ENCODE results near the gene RAB43. TPM values are rescaled to one million over a fixed set of nuclear protein-coding genes. Genes with fewer than 3 reads are reported as not detected.

The RAB43 gene
- total RNA-seq, 2 experiments from 2014 or later: 10.4 to 12.5 TPM

DNA sequence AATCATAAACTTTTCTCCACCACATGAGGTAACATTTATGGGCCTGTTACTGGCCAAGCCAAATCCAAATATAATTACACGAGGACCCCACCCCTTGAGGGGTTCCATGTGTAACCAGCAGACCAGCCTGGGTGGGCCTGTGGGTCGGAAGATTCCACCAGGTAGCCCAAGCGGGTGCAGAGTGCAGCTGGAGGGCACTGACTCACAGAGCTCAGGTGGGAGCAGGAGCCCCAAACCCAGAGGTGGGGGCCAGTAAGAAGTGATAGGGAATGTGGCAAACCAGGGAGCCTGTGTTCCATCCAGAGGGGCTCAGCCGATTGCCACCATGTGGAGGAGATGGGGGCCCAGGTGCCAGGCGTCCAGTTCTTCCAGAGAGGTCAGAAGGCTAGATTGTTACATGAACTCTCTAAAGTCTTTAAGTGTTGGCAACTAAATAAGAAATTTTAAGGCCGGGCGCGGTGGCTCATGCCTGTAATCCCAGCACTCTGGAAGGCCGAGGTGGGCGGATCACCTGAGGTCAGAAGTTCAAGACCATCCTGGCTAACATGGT is 58.4 kb downstream of the RAB43 start:
- BruUV-seq (replicated peaks): no TSS peak
- no peaks in the 10 kb centered on the region for H3K9me3 ChIP-seq (ENCODE audit: low read length)
- no peak overlapping the region for H3K4me3 ChIP-seq (ENCODE audit: low read depth, low read length, poor library complexity, severe bottlenecking)
- DNase-seq (ENCODE audit: low spot score): no peak
- H3K36me3 ChIP-seq (ENCODE audit: insufficient read depth, low read length): no peaks in the 10 kb centered on the region
- no peaks in the 10 kb centered on the region for H3K79me2 ChIP-seq (ENCODE audit: insufficient read depth, low read depth, low read length)
- TF ChIP-seq EZH2phosphoT487 (IDR thresholded peaks at IDR 0.05; ENCODE audit: borderline replicate concordance, low read depth, low read length) (no peak), CTCF (conservative IDR thresholded peaks at IDR 0.05; ENCODE audit: low read length) (no peak)
- ChIA-PET CTCF (ENCODE audit: unreplicated experiment) (no interaction called here), POLR2A (interaction anchor here (0.7 kb wide), 1 partner anchor 97 kb away, joined by 4 read pairs; no protein-coding TSS in a partner anchor)
- H2AFZ ChIP-seq (ENCODE audit: low read length): no peak overlapping the region
- no peak overlapping the region for H3K4me2 ChIP-seq (ENCODE audit: low read length)
- H3K9me2 ChIP-seq (ENCODE audit: insufficient read depth, low read length): no peaks in the 10 kb centered on the region
- intact Hi-C loops (cut with micrococcal nuclease; ENCODE audit: unreplicated experiment): no loop called here
- H3K27ac ChIP-seq (ENCODE audit: low read depth, low read length, poor library complexity, severe bottlenecking): no peak overlapping the region
- no peaks in the 10 kb centered on the region for H4K20me1 ChIP-seq (ENCODE audit: insufficient read depth, low read length)
- H3K4me1 ChIP-seq (ENCODE audit: insufficient read depth, low read length, poor library complexity, severe bottlenecking): peaks cover 14% of the 10 kb centered on the region

- Histone ChIP-seq H3K9me3 (ENCODE audit: low read length) (no peaks in the 10 kb centered on the region), H3K36me3 (ENCODE audit: insufficient read depth, low read length) (no peaks in the 10 kb centered on the region), H4K20me1 (ENCODE audit: insufficient read depth, low read length) (no peaks in the 10 kb centered on the region), H3K79me2 (ENCODE audit: insufficient read depth, low read depth, low read length) (no peaks in the 10 kb centered on the region), H3K27ac (ENCODE audit: low read depth, low read length, poor library complexity, severe bottlenecking) (no peak overlapping the region), H3K4me1 (ENCODE audit: insufficient read depth, low read length, poor library complexity, severe bottlenecking) (peaks cover 15% of the 10 kb centered on the region), H3K4me3 (ENCODE audit: low read depth, low read length, poor library complexity, severe bottlenecking) (no peak overlapping the region), H3K4me2 (ENCODE audit: low read length) (no peak overlapping the region), H2AFZ (ENCODE audit: low read length) (no peak overlapping the region), H3K9me2 (ENCODE audit: insufficient read depth, low read length) (no peaks in the 10 kb centered on the region)
- ChIA-PET CTCF (ENCODE audit: unreplicated experiment) (no interaction called here), POLR2A (interaction anchor here (0.6 kb wide), 1 partner anchor 10 kb away, joined by 3 read pairs; no protein-coding TSS in a partner anchor)
- intact Hi-C loops (cut with micrococcal nuclease; ENCODE audit: unreplicated experiment): no loop called here
- no peak for DNase-seq (ENCODE audit: low spot score)
- TF ChIP-seq CTCF (conservative IDR thresholded peaks at IDR 0.05; ENCODE audit: low read length) (no peak), EZH2phosphoT487 (IDR thresholded peaks at IDR 0.05; ENCODE audit: borderline replicate concordance, low read depth, low read length) (no peak)
- BruUV-seq (replicated peaks): no TSS peak
These were observed 59.4 kb downstream of the RAB43 start for GRCh38 chr3:129061888-129062834.
